NT2/D1 (cell line): ENCODE data around the gene SLC2A4RG.
A peak's percentile ranks its signal among the peaks of the same experiment; 100 is the strongest.

Source experiments
- DNase-seq: peaks from one replicate; pipeline ENCODE4 v3.0.0-alpha.2; 2011; ENCODE audit warnings: low read depth, low spot score
- H3K27me3 ChIP-seq: 2 replicates; pipeline ENCODE4 v1.6.0; 2011; ENCODE audit warnings: mild to moderate bottlenecking; ENCODE audit not compliant: insufficient read length, insufficient read depth
- H3K36me3 ChIP-seq: 2 replicates; pipeline ENCODE4 v1.6.1; 2011; ENCODE audit warnings: mild to moderate bottlenecking, low read length, mixed read lengths; ENCODE audit not compliant: insufficient read depth, insufficient read length
- H3K4me1 ChIP-seq: 2 replicates; pipeline ENCODE4 v1.5.1; 2011; ENCODE audit not compliant: insufficient read depth, insufficient read length
- H3K4me3 ChIP-seq: 2 replicates; pipeline ENCODE4 v1.5.1; 2011; ENCODE audit warnings: low read depth; ENCODE audit not compliant: insufficient read length
- H3K9ac ChIP-seq: 2 replicates; pipeline ENCODE4 v1.6.0; 2011; ENCODE audit warnings: low read depth; ENCODE audit not compliant: insufficient read length
- H3K9me3 ChIP-seq: 2 replicates; pipeline ENCODE4 v1.5.1; 2011; ENCODE audit warnings: mild to moderate bottlenecking, low read length; ENCODE audit not compliant: insufficient read depth
- SUZ12 ChIP-seq: IDR thresholded peaks from 2 replicates; pipeline ENCODE4 v1.6.1; 2011; ENCODE audit not compliant: insufficient read length, insufficient read depth; ENCODE audit errors: extremely low read depth
- YY1 ChIP-seq: IDR thresholded peaks from 2 replicates; pipeline ENCODE4 v1.6.1; 2011; ENCODE audit not compliant: insufficient read length, insufficient read depth
- ZNF274 ChIP-seq: IDR thresholded peaks from 2 replicates; pipeline ENCODE4 v1.6.1; 2011; ENCODE audit warnings: mild to moderate bottlenecking, low read depth, low read length

The SLC2A4RG gene

GRCh38 chr20:63750807-63751470, 11.4 kb downstream of the SLC2A4RG start:
- H3K36me3 ChIP-seq = peaks cover 28% of the 10 kb centered on the region
- TF ChIP-seq YY1 = no peak
- no peak for TF ChIP-seq ZNF274
- TF ChIP-seq SUZ12 = no peak
- H3K9me3 ChIP-seq = no peaks in the 10 kb centered on the region
- no peaks in the 10 kb centered on the region for H3K27me3 ChIP-seq
- H3K9ac ChIP-seq = peak overlapping the region; percentile 67
- no peak overlapping the region for H3K4me3 ChIP-seq
- peaks cover 27% of the 10 kb centered on the region for H3K4me1 ChIP-seq
- DNase-seq = no peak

DNA sequence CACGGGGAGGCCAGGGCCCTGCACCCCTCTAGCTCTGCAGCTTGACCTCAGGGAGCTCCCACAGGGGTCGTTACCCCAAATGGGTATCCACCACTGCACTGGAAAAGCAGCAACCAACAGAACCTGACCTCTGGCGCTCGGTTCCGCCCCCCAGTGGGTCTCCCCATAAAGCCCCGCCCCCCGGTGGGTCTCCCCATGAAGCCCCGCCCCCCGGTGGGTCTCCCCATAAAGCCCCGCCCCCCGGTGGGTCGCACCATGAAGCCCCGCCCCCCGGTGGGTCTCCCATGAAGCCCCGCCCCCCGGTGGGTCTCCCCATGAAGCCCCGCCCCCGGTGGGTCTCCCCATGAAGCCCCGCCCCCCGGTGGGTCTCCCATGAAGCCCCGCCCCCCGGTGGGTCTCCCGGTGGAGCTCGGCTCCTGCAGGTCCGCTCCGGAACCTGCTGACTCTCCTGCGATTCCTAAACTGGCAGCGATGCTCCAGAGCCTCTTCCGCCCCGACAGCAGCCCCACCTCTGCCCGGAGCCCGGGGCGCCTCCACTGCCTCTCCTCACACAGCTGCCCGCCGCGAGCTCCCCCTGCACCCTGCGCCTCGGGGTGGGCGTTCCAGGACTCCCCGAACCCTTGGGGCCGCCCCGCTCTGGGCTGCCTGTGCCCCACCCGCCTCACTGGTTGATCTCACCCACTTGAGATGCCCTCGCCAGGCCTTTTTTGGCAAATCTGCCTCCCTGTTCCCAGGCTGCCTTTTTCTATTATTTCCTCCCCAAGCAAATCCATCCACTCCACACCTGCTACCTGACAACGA, 12.1 kb downstream of the SLC2A4RG start:
- Histone ChIP-seq H3K4me3 (no peak overlapping the region), H3K9ac (peak overlapping the region; percentile 67), H3K9me3 (no peaks in the 10 kb centered on the region), H3K27me3 (no peaks in the 10 kb centered on the region), H3K36me3 (peaks cover 23% of the 10 kb centered on the region), H3K4me1 (peaks cover 27% of the 10 kb centered on the region)
- TF ChIP-seq YY1 (no peak), ZNF274 (no peak), SUZ12 (no peak)
- no peak for DNase-seq

DNA sequence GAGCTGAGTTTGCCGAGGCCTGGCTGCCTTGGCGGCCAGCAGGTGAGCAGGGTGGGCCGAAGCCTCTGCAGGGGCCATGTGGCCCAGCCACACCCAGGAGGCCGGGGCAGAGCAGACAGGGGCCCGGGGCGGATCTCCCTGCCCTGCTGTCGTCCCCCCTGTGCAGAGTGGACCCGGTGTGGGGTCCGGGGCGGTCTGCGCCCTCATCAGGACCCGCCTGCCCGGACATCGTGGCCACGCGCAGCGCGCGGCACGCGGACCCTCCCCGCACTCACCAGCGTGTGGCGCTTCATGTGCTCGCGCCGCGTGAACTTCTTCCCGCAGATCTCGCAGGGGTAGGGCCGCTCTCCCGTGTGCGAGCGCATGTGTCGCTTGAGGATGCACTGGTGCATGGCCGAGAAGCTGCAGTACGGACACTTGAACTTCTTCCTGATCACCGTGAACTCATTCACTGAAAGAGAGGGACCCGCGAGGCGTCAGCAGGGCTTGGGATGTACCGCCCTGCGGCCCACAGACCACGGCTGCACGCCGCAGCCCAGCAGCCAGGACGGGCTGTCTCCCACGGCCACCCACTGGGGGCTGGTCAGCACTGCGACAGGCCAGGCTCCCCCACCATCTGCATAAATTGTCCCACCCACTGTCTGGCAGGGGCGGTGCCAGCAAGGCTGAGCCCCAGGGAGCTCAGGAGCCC, 13.0 kb downstream of the SLC2A4RG start:
- no peak for DNase-seq
- H3K9me3 ChIP-seq = no peaks in the 10 kb centered on the region
- peaks cover 25% of the 10 kb centered on the region for H3K36me3 ChIP-seq
- no peak overlapping the region for H3K4me3 ChIP-seq
- no peaks in the 10 kb centered on the region for H3K27me3 ChIP-seq
- H3K9ac ChIP-seq = peak overlapping the region; percentile 50
- H3K4me1 ChIP-seq = peaks cover 26% of the 10 kb centered on the region
- TF ChIP-seq ZNF274 (no peak), YY1 (no peak), SUZ12 (no peak)

GRCh38 chr20:63753381-63753780, 13.8 kb downstream of the SLC2A4RG start:
- Histone ChIP-seq H3K9me3 (no peaks in the 10 kb centered on the region), H3K36me3 (peaks cover 18% of the 10 kb centered on the region), H3K27me3 (no peaks in the 10 kb centered on the region), H3K9ac (peak overlapping the region; percentile 24), H3K4me1 (peaks cover 19% of the 10 kb centered on the region), H3K4me3 (no peak overlapping the region)
- no peak for DNase-seq
- TF ChIP-seq SUZ12 (no peak), ZNF274 (no peak), YY1 (no peak)

GRCh38 chr20:63754008-63754407, 14.4 kb downstream of the SLC2A4RG start:
- no peak for TF ChIP-seq SUZ12
- no peak for TF ChIP-seq YY1
- no peak for TF ChIP-seq ZNF274

GRCh38 chr20:63755933-63756647, 16.5 kb downstream of the SLC2A4RG start:
- no peak for DNase-seq
- H3K36me3 ChIP-seq = peaks cover 14% of the 10 kb centered on the region
- TF ChIP-seq ZNF274 (no peak), YY1 (no peak), SUZ12 (no peak)
- no peak overlapping the region for H3K9ac ChIP-seq
- H3K4me1 ChIP-seq = peaks cover 19% of the 10 kb centered on the region
- H3K27me3 ChIP-seq = no peaks in the 10 kb centered on the region
- no peak overlapping the region for H3K4me3 ChIP-seq
- H3K9me3 ChIP-seq = no peaks in the 10 kb centered on the region; the same call in 1 of the 2 replicates

More at GRCh38 chr20:63754008-63754407, 14.4 kb downstream of the SLC2A4RG start:
- DNase-seq = no peak
- Histone ChIP-seq H3K9ac (no peak overlapping the region), H3K27me3 (no peaks in the 10 kb centered on the region), H3K9me3 (no peaks in the 10 kb centered on the region), H3K4me1 (peaks cover 19% of the 10 kb centered on the region), H3K36me3 (peaks cover 13% of the 10 kb centered on the region), H3K4me3 (no peak overlapping the region)
